Measurements from ENCODE around the gene SOX15. TPM values are rescaled to one million over a fixed set of nuclear protein-coding genes. Genes with fewer than 3 reads are reported as not detected.

Gene SOX15
- total RNA-seq, 1 donor from 2014 or later, result 0.67 TPM

DNA sequence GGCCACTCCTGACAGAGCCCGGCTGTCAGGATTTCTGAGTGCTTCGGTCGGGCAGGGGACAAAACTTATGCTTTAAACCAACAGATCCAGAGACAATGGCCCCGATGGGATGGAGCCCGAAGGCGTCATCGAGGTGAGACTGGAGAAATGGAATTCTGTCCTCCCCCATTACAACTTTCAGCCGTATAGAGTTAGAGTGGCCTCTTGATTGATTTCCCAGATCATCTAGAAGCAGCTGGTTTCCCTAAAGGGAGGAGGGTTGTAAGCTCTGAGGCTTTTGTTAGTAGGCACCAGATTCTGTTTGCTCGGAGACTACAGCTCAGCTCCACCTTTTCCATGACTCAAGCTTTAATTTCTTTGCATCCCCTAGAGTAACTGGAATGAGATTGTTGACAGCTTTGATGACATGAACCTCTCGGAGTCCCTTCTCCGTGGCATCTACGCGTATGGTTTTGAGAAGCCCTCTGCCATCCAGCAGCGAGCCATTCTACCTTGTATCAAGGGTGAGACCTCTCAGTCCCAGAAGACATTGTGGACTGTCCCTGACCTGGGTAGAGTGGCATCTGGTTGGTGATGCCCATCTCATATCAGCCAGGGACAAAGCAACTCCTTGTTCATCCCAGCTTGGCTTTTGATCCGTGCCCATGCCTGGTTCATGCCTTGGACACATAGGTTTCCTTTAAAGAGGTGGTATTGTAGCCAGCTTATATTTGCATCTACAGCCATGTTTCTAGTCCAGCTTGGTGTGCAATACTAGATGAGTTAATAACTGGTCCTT, 15.5 kb downstream of the SOX15 start:
- Histone ChIP-seq H3K27me3 (no peaks in the 10 kb centered on the region), H3K36me3 (peaks cover 71% of the 10 kb centered on the region), H3K9me3 (no peaks in the 10 kb centered on the region), H3K4me3 (peak overlapping the region; percentile 99), H3K27ac (peak overlapping the region; percentile 99), H3K4me1 (peaks cover 50% of the 10 kb centered on the region)
- intact Hi-C loops (cut with DNase I), result no loop called here
- no peak for ATAC-seq
- TF ChIP-seq, protein P1, sequence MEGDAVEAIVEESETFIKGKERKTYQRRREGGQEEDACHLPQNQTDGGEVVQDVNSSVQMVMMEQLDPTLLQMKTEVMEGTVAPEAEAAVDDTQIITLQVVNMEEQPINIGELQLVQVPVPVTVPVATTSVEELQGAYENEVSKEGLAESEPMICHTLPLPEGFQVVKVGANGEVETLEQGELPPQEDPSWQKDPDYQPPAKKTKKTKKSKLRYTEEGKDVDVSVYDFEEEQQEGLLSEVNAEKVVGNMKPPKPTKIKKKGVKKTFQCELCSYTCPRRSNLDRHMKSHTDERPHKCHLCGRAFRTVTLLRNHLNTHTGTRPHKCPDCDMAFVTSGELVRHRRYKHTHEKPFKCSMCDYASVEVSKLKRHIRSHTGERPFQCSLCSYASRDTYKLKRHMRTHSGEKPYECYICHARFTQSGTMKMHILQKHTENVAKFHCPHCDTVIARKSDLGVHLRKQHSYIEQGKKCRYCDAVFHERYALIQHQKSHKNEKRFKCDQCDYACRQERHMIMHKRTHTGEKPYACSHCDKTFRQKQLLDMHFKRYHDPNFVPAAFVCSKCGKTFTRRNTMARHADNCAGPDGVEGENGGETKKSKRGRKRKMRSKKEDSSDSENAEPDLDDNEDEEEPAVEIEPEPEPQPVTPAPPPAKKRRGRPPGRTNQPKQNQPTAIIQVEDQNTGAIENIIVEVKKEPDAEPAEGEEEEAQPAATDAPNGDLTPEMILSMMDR (IDR thresholded peaks at IDR 0.05), result no peak
- DNase-seq, result no peak

DNA sequence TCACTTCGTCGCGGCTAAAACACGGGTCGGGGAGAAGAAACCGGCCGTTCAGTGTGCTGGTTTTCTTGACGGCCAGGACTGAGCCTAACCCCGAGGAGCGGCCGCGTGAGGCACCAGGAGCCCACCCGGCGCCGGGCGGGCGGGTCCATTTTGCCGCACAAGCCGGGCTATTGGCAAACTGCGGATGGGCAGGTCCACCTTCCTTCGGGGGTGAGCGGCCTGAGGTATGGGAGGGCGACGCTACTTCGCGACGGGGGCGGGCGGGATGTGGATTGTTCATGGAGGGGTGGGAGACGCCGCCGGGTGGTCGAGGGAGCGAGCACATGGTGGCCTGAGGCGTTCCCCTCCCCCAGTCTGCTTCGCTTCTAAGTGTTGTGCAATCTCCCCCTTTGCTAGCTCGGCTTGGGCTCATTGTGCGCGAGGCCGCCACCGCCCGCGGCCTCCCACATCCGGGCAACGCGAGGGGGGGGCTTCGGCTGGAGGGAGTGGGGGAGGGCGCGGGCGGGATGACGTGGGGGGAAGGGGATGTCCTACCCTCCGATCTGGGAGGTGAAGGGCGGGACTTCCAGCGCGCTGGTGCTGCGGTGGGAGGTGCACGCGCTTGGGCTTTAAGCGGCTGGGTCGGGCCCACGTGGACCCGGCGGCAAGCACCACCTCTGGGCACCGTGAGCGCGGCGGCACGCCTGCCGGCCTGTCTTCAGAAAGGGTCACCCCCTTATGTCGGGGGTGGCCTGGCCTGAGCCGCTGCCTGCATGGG, 16.4 kb downstream of the SOX15 start:
- TF ChIP-seq, protein P1 (IDR thresholded peaks at IDR 0.05), result no peak
- ATAC-seq, result peak; percentile 81
- intact Hi-C loops (cut with DNase I), result no loop called here
- H3K27me3 ChIP-seq, result no peaks in the 10 kb centered on the region
- peaks cover 72% of the 10 kb centered on the region for H3K36me3 ChIP-seq
- peaks cover 42% of the 10 kb centered on the region for H3K4me1 ChIP-seq
- H3K9me3 ChIP-seq, result no peaks in the 10 kb centered on the region
- peak overlapping the region; percentile 99 for H3K4me3 ChIP-seq
- peak overlapping the region; percentile 99 for H3K27ac ChIP-seq
- peak; percentile 95 for DNase-seq

DNA sequence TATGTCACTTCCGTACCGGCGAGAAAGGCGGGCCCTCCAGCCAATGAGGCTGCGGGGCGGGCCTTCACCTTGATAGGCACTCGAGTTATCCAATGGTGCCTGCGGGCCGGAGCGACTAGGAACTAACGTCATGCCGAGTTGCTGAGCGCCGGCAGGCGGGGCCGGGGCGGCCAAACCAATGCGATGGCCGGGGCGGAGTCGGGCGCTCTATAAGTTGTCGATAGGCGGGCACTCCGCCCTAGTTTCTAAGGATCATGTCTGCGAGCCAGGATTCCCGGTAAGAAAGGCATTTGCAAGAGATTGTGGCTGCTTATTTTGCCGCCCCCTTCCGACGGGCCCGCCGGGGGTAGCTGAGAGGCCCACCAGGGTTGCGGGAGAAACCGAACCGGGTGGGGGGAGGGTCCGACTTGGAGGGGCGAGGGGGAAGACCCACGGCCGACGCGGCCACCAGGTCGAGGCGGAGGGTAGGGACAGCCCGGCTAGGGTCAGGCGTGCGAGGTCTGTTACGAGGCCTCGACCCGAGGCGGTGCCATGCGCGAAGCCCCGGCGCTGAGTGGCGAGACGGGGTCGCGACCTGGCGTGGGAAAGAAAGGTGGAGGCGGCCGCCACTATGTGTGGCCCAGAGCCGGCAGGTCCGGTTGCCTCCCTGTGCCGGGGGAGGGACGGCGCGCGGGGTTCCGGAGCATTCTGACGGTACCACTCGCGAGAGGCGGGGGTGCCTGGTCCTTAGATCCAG, 17.1 kb downstream of the SOX15 start:
- no peaks in the 10 kb centered on the region for H3K9me3 ChIP-seq
- peaks cover 68% of the 10 kb centered on the region for H3K36me3 ChIP-seq
- ATAC-seq (peak; percentile 94), DNase-seq (peak; percentile 99)
- H3K4me1 ChIP-seq, result peaks cover 35% of the 10 kb centered on the region
- TF ChIP-seq, protein P1 (IDR thresholded peaks at IDR 0.05), result no peak
- intact Hi-C loops (cut with DNase I), result no loop called here
- peak overlapping the region; percentile 99 for H3K27ac ChIP-seq
- peak overlapping the region; percentile 99 for H3K4me3 ChIP-seq
- H3K27me3 ChIP-seq, result no peaks in the 10 kb centered on the region

DNA sequence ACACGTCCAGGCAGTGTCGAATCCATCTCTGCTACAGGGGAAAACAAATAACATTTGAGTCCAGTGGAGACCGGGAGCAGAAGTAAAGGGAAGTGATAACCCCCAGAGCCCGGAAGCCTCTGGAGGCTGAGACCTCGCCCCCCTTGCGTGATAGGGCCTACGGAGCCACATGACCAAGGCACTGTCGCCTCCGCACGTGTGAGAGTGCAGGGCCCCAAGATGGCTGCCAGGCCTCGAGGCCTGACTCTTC, 17.6 kb downstream of the SOX15 start:
- H3K9me3 ChIP-seq, result no peaks in the 10 kb centered on the region
- H3K27me3 ChIP-seq, result no peaks in the 10 kb centered on the region
- H3K36me3 ChIP-seq, result peaks cover 68% of the 10 kb centered on the region
- intact Hi-C loops (cut with DNase I), result no loop called here
- H3K4me1 ChIP-seq, result peaks cover 31% of the 10 kb centered on the region
- DNase-seq, result no peak
- H3K27ac ChIP-seq, result peak overlapping the region; percentile 83
- no peak for ATAC-seq
- H3K4me3 ChIP-seq, result peak overlapping the region; percentile 99
- TF ChIP-seq, protein P1 (IDR thresholded peaks at IDR 0.05), result no peak

DNA sequence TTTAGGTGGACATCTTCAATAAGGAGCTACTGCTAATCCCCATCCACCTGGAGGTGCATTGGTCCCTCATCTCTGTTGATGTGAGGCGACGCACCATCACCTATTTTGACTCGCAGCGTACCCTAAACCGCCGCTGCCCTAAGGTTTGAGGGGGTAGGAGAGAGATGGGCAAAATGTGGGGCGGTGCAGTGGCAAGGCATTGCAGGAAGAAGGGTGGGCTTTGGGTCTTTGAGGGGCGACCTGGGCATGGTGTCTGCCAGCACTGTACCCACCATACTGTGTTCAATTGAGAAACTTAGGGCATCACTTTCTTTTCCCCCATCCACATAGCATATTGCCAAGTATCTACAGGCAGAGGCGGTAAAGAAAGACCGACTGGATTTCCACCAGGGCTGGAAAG, 19.5 kb downstream of the SOX15 start:
- Histone ChIP-seq H3K4me1 (peaks cover 15% of the 10 kb centered on the region), H3K27me3 (no peaks in the 10 kb centered on the region), H3K9me3 (no peaks in the 10 kb centered on the region), H3K27ac (no peak overlapping the region), H3K36me3 (peaks cover 68% of the 10 kb centered on the region), H3K4me3 (no peak overlapping the region)
- intact Hi-C loops (cut with DNase I), result no loop called here
- DNase-seq (no peak), ATAC-seq (no peak)
- TF ChIP-seq, protein P1 (IDR thresholded peaks at IDR 0.05), result no peak
